NCI-H2081 (cell line): ENCODE results near the gene SPA17.

ENCODE experiments used
- DNase-seq, 2 experiments: peaks; one replicate each; lab custom pipeline; 2025; lab: John Stamatoyannopoulos, UW

SPA17 gene

DNA sequence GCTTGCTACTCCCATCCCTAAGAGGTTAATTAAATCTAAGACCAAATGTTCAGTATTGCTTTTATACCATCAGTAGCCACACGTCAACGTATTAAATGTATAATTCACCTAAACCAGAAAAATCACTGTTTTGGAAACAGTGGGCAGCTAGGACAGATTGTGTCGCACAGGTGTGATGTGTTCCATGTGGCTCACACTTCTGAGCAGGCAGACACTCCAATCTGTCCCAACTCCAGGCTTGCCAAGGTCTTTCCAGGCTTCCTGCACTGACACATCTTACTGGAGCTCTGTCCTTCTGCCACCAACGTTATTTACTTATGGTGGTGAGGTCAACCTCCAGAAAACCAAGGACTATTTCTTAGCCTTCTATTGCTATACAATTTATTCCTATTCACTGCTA lies 11.6 kb upstream of the SPA17 start:
- DNase-seq: no peak

DNA sequence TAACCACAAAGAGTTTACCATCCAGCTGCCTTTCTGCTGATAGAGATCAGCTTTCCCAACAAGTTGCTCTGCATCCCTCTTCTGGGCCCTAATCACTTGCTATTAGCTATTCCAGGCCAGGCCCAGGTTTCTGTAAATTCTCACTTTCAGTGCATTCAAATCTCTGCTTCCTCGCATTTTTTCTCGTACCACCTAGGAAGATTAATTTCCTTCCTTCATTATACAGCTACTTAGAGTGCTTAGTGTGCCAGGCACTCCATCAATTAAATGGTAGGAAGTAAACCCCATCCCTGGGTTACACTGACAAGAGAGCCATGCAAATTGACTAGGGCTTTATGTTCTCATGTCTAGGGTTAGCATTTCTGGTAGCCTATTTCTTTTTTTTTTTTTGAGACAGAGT lies 9.8 kb upstream of the SPA17 start:
- DNase-seq: no peak

DNA sequence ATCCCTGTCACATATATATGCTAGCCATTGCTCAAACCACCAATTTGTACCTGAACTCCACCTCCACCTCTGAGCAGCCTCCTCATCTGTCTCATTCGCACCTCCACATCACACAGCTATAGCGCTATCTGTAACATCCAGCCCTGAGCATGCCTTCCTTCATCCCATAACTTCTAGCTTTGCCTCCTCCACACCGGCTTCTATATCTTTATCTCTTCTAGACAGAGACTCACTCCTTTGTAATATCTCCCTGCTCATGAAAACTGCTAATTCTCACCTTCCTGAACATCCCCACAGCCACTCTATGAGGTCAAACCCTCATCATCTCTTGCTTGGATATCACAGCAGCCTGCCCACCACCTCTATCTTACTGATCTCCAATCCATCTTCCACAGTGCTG lies 6.1 kb upstream of the SPA17 start:
- DNase-seq: no peak

DNA sequence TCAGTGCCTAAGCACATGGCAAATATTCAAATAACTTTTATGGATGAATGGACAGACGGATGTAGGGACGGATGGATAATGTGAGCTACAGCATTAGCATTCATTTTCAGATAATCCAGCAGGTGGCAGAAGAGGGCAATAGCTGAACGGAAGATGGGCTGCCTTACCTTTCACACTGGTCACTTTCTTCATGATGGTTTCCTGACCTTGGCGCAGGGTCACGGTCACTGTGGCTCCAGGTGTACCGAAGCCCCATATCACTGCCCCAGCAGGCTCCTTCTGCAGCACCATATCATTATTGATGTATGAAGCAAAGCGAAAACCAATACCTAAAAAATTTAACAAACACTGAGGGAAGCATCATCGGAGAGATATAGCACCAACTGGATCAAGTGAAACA lies 4.5 kb upstream of the SPA17 start:
- peak; percentile 35 to 42 for DNase-seq

DNA sequence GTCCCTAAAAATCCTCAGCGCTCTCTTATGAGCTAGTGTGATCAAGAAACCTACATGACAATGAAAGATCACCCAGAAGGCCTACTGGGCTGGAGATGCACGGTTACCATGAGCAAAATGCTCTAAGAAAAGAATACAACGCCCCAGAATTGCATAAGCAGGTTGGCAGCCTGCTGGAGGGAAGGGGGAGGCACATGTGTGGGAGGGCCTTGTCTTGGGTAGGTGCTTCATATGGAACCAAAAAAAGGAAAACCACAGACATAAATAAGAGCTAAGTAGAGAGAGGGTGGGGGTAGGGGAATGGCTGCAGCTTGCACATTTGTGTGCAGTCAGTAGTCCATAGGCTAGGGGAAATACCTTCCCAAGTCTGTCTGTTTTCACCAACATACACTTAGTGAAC lies 3.0 kb upstream of the SPA17 start:
- DNase-seq: no peak

DNA sequence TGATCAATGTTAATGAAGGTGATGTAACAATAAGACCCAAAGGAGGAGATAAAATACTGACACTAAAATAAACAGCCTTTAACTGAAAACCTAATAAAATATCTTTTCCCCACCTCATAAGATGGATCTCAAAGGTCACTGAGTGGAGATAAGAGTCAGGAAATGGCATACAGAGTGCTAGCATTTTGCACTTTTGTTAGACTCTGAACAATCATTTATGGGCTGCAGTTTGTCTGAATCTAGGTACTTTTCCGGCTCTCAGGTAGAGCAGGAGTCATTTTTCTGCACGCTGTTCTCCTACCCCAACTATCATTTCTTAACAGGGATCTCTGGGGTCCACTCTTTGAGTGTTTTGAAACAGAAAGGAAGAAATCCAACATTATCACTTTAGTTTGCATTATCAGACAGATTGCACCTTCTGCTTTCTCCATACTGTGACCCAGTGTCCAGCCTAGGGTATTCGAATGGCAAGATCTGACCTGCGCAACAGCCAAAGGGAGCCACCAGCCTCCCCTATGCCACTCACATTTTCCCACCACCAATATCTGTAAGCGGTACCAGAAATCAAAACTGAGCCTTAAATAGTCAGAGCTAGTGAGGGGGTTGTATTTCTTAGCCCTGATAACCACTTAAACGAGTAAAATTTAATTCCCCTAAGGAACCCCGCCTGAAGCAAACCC lies 1.0 kb upstream of the SPA17 start:
- DNase-seq: no peak

DNA sequence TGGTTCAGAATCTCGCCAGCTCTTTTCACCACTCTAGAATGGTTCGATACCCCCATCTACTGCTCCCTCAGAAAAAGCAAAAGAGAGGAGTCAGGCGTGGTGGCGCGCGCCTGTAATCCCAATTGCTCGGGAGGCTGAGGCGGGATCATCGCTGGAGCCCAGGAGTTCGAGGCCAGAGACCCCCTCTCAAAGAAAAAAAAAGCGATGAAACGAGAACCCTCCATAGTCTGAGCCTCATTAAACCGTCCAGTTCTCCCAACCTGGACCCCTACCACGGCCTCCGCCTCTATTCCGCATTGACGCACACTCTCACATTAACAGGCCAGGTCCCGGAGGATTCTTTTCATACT lies 439 bp downstream of the SPA17 start:
- no peak for DNase-seq

DNA sequence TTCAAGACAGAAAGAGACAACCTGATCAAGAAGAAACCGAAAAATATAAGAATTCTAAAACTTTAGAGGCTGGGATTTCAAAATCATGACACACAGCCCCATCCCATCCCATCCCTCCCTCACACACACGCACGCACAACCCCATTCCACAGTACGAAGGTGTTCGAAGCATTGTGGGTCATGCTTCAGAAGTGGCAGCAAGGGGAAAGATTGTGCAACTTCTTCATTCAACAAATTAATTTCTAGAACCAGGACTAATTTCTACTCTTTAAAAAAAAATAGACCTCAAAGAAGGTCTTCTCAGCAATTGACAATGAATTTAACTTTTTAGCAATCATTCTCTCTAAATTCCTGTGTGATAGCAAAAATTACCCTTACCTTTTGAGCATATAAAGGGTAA lies 867 bp downstream of the SPA17 start:
- no peak for DNase-seq

DNA sequence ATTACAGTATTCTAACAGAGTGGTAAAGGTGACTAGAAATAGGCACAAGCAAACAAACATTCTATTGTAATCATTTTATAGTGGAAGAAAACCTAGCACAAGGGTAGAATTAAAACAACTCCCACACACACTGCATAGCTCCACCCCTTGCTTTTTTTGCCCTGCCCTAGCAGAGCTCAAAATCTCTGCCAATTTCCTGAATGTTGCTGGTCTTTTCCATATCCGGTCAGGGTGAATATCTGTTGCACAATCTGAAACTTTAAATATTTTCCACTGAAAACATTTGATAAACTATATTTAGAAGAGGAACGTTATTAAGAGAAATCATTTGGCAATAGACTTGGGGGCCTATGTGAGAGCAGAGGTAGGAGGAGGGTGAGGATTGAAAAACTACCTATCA lies 2.7 kb downstream of the SPA17 start:
- DNase-seq: no peak

DNA sequence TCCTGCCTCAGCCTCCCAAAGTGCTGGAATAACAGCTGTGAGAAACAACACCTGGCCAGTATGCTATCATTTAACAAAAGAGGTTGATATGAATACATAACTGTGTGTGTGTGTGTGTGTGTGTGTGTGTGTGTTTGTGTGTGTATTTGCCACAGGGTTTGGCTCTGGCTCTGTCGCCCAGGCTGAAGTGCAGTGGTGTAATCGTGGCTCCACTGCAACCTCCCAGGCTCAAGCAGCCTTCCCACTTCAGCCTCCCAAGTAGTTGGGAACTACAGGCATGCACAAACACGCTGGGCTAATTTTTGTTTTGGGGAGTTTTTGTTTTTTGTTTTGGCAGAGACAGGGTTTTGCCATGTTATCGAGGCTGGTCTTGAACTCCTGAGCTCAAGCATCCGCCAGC lies 4.7 kb downstream of the SPA17 start:
- no peak for DNase-seq

DNA sequence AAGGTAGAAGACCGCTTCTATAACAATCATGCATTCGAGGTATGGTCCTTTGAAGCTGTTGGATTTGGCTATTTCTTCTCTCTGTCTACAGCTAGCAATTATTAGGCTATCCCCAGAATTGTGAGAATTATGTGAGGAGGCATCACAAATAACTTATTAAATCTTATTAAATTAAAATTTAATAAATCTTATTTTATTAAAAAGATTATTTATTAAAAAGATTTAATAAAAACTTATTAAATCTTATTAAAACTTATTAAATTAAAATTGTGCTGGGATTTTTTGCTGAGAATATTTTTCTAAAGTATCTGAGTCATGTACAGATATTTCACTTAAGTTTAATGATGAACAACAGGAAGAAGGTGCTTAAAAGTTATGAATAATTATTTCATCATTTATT lies 7.7 kb downstream of the SPA17 start:
- no peak for DNase-seq

DNA sequence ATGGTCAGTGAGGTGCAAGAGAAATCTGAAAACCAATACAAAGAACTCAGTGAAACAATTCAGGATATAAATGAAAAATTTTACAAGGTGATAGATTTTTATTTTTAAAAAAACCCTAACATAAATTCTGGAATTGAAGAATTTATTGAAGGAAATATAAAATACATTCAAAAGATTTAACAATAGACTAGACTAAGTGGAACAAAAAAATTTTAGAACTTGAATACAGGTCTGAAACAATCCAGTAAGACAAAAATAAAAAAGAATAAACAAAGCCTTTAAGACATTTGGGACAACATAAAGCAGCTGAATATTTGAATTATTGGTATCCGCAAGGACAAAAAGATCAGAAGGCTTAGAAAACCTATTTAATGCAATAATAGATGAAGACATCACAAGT lies 8.7 kb downstream of the SPA17 start:
- DNase-seq: no peak

DNA sequence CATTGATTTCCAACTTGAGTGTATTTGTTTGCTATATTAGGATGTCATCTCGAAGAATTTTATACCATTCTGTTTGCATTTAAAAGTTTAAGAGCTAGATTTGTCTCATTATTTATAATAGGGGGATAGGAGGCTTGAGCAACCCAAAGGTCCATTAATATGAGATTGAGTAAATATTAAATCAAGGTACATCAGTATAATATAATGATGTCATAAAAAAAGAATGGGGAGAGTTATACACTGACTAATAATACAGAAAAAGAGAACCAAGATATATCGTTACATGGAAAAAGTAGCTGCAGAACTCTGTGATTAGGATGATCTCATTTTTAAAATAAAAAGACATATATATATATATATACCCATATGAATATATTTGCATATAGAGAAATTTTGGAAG lies 19.4 kb downstream of the SPA17 start:
- no peak for DNase-seq

DNA sequence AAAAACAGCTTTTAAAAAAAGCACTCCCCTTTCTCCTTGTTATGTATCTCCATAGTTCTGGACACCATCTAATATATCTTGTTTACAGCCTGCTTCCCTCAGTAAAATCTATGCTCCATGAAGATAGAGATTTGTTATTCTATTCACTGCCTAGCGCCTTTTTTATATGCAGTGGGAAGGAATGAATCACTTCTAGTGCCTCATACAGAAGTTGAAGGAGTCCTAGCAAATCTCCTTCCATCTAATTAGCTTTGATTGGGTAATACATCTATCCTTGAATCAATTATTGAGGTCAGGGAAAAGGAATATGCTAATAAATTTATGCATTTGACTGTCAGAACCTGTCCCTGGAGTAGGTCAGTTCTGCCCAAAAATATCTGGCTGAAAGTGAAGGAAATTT lies 25.8 kb downstream of the SPA17 start:
- DNase-seq: no peak

DNA sequence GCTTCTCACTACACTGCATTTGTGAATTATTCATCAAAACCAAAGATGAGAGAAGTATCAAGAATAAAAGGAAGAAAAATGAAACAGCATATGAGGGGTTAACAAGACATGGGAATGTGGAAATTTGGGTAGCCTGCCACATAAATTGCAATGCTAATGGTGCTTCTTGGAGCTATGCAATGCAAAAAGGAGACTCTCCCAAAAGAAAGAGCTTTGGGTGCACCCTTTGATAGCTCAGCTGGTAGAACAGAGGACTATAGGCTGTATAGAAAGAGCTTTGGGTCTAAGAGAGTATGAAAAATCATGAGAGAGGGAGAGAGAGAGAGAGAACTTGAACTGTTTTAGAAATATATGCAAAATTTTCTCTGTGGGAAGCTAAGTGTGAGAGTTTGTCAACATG lies 26.3 kb downstream of the SPA17 start:
- no peak for DNase-seq

DNA sequence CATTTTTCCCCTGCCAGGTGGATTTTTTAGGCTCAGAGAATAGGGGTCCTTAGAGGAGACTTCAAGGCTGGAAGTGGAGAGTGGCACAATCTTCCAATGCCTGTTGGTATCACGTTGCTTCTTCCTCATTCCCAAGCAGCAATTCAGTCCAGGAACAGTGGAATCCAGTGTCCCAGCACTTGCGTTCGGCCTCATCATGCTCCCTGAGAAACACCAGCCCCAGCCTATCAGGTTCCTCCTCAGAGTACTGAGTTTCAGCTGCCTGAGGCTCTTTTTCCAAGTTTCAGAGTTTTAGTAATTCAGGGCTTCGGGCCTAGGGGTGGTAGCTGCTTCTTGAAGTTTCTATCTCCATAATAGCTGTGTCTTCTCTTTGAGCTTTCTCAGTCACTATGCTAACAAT lies 34.1 kb downstream of the SPA17 start:
- no peak for DNase-seq

DNA sequence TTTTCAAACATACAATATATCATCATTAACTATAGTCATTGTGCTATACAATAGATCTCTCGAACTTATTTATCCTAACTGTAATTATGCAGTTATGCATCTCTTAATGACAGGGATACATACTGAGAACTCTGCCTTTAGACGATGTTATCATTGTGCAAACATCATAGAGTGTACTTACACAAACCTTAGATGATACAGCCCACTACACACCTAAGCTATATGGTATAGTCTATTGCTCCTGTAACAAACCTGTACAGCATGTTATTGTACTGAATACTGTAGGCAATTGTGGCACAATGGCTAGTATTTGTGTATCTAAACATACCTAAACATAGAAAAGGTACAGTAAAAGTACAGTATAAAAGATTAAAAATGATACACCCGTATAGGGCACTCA lies 38.7 kb downstream of the SPA17 start:
- no peak for DNase-seq

DNA sequence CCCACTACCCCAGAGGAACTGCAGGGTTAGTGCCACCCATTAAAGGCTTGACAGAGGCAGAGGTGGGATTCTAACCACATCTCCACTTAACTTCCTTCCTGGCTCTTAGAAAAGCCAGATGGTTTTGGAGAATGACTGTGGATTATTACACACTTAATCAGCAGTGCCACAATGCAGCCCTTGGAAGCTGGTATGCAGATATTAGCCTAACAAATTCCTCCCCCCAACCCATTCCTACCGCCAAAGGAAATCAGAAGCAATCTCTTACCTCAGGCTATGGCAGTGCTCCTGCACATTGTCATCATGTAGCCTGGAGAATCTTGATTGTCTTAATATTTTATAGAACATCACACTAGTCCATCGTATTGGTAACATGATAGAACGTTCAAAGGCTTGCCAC lies 42.9 kb downstream of the SPA17 start:
- no peak for DNase-seq

DNA sequence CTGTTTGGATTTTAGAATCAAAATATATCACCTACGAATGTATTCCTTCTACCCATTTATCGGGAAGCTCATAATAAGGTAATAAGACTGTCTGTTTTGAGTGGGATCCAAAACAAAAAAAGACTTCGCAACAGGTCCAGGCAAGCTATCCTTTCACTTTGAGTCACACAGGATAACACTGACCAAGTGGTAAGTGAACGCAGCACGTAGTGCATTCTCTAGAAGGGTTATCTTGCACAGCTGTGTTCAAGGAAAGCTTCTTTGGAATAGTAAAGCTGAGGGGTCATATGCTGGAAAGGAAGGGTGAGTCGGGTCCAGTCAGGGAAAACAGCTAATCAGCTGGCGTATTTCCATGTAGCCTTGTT lies 43.7 kb downstream of the SPA17 start:
- DNase-seq: no peak

DNA sequence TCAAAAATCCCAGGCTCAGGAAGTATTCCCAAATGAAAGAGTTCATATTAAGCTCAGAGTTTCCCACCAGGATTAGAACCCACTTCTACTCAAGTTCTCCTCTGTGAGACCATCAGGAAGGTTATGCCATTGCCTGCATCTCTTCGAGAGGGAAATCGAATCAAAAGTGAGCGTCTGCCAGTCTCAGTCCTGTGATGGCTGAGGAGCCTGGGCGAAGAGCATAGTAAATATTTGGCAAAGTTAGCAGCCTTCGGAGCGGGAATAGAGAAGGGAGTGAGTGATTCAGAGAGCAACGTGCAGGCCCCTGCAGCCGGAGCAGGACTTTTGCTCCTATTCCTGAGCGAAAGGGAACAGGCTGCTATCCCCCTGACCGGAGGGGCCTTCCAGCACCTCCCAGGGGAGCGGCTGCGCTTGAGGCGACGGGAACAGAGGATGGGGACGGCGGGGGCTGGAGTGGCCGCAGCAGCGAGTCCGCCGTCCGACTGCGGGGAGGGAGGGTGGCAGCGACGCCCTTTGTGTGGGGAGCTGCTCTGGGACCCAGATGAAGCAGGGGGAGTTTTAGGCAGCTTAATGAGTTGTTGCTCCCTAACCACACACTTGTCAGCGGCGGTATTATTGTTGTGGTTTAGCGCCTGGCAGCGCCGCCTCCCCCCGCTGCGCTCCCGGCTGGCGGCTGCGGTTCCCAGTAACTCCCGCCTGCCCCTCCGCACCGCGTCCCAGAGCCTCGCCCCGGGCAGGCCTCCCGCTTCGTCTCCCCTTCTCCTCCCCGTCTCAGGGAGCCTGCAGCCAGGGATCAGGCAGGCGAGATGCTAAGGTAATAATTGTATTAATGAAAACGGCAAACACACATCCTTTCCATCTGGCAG lies 44.3 kb downstream of the SPA17 start:
- DNase-seq: peak; percentile 27 to 51

DNA sequence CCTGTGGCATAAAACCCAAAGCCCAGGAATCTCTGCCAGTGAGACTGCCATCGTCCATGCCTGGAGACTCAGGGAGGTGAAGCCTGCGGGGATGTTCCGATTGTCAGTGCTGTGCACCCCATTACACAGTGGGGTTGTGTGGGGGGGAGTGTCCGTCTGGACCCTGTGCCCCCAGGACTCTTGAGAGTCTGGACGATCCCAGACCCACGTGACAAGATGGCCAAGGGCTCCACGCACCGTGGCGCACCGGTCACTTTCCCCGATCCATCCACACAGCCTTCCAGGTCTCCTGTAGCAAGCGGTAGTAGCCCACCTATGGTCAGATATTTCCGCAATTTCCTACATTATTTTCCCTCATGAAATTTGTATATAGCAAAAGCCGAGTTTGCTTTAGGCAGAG lies 45.1 kb downstream of the SPA17 start:
- DNase-seq: no peak

DNA sequence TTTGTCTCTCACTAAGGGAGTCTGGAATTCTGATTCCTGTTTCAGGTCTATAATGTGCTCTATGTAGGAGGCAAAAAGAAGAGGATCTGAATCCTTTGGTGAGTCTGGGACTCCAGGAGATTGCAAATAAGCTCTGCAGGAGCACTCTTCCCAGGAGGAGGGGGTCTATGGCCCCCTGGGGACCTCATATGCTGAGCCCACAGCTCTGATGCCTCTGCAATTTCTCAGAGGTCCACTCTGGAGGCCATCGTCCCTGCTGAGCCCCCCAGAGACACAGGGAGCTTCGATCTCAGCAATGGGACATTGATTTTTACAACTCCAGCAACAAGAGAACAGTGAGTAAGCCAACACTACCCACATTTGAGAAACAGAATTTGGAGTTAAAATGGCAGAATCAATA lies 45.8 kb downstream of the SPA17 start:
- no peak for DNase-seq

DNA sequence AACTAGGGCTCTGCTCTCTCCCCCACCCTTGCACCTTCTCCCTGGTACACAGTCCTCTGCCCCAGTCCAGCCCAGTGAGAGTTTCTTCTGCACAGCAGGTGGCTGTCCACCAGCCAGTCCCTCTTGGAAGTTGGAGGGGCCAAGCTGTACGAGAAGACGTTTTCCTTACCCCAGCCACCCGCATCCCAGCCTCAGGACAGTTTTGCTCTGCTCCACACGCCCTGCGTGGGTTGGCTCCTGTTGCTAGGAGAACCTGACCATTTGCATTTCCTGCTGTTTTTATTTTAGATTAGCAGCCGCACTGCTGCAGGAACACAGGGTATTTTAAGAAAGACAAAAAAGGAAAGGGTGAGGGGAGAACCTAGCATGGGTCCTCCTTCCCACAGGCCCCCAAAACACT lies 48.5 kb downstream of the SPA17 start:
- no peak for DNase-seq
